Left lobe of liver (tissue), 2 donors: ENCODE results near the gene MKNK2. TPM values are rescaled to one million over a fixed set of nuclear protein-coding genes. Genes with fewer than 3 reads are reported as not detected.
A peak's percentile ranks its signal among the peaks of the same experiment; 100 is the strongest.

Source experiments
- ATAC-seq: fragments of 200-7000 bp; cut with Tn5 transposase; one replicate; pipeline ENCODE4 v1.9.1; 2020; ENCODE audit warnings: mild to moderate bottlenecking, moderate library complexity
- DNase-seq: peaks from one replicate; pipeline ENCODE4 v3.0.0-alpha.2; 2020; ENCODE audit warnings: low spot score
- total RNA-seq: library from RNA; stranded (reverse); gene quantifications from one replicate; pipeline ENCODE4 v1.2.1, GENCODE V29; 2021
- donor health status: DM: no; HTN: no; CAD: no; lungs with moderate emphysema.
- donor health status: DM: no; HTN: yes; CAD: no.

MKNK2 gene
- total RNA-seq, 1 donor from 2014 or later: 149 TPM

GRCh38 chr19:2033825-2034159 is 17.3 kb downstream of the MKNK2 start:
- ATAC-seq: no peak
- DNase-seq: no peak

DNA sequence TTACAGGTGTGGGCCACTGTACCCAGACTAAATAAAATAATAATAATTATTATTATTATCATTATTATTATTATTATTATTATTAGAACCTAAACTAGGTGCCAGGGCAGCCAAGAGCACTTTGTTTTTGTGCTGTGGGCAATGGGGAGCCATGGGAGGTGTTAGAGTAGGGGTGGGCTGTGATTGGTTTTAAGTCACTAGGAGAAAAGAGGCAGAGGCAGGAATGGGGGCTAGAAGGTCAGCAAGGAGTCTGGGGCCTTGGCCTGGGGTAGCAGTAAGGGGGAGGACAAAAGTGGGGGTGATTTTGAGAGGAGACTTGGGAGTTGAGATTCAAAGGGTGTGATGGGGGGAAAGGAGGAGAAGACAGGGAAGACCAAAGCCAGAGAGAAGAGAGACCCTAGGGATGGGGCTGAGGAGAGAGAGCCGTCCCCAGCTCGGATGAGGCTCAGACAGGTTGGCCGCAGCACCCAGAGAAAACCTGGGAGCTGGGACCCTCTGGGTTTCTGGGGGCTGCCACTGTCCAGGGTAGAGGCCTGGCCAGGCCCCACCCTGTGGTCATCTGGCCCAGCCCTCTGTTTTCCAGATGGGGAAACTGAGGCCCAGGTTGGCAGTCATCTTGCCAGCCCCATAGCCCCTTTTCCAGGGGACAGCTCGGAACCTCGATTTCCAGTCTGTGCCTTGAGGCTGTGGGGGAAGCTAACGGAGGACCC is 17.8 kb downstream of the MKNK2 start:
- no peak for DNase-seq

DNA sequence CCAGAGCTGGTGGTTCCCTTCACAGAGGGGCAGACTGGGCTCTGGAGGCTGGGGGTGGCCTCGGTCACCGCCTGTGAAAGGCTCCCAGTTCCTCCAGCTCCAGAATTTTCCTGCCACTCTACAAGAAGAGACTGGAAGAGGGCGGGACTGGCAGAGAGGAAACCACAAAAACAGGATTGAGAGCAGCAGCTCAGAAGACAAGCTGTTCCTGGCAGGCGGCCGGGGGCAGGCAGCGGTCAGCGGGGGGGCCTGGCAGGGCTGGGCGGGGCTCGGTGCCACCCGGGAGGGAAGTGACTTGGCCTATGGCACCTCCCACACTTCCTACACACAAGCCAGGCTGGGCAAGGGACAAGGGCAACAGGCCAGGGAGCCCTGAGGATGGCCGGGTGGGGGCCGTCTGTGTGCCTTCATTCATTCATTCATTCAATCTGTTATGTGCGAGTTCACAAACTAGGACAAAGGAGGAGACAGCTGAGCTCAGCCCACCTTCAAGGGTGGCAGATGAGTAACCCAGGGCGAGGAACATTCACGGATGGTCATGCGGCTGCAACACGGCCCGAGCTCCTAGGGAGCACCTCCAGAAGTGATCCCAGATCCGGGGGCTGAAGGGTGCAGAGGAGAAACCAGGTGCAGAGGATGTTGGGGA is 18.6 kb downstream of the MKNK2 start:
- DNase-seq (peak; percentile 99), ATAC-seq (peak; percentile 86)

More for the DNA sequence above, 17.8 kb downstream of the MKNK2 start:
- no peak for ATAC-seq

- ATAC-seq (peak; percentile 65), DNase-seq (no peak)
These were observed 23.7 kb downstream of the MKNK2 start for GRCh38 chr19:2027361-2027760.

DNA sequence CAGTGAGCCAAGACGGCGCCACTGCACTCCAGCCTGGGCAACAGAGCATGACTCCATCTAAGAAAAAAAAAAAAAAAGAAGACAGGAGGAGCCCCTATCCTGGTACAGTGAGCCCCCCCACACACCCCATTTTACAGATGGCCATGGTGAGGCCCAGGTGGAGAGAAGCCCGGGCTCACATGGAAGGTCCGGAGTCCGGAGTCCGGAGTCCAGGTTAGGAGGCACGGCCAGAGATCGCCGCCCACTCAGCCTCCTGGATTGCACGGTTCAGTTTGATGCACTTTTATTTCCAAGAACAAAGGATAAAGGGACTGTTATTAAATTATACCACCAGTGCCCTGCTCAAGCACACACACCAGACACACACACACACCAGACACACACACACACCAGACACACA is 24.3 kb downstream of the MKNK2 start:
- DNase-seq: peak; percentile 76
- peak; percentile 75 for ATAC-seq

DNA sequence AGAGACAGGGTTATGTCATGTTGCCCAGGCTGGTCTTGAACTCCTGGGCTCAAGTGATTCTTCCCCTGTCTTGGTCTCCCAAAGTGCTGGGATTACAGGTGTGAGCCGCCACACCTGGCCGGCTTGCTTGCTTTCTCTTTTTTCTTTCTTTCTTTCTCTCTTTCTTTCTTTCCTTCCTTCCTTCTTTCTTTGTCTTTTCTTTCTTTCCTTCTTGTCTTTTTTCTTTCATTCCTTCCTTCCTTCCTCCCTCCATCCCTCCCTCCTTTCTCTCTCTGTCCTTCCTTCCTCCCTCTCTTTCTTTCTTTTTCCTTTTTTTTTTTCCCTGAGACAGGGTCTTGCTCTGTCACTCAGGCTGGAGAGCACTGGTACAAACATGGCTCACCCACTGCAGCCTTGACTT is 28.8 kb downstream of the MKNK2 start:
- DNase-seq (no peak), ATAC-seq (no peak)

DNA sequence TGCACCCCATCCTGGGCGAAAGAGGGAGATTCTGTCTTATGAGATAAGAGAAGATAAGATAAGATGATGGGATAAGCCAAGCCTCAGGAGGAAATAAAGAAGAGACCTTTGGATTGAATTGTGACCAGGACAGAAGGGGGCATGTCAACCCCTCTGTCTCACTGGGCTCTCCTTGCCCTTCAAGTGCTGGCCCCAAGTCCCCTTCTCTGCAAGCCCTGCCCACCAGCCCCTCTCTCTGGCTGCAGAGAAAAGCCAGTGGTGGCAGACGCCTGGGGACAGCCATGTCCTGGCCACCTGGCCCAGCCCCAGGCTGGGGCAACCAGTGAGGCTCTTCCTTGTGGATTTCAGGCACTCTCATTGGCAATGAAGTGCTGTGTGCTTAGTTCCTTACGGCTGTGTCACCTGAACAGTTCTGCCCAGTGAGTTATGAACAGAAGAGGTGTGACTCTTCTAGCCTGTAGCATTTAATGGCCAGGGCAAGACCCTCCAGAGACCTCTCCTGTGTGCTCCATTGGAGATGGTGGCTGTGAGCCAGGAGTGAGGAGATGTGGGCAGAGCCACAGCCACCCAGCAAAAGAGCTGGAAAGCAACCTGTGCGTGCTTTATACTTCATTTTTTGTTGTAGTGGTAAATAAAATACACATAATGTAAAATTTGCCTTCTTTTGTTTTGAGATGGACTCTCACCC is 29.4 kb downstream of the MKNK2 start:
- DNase-seq (no peak), ATAC-seq (no peak)

- no peak for ATAC-seq
These were observed 32.3 kb downstream of the MKNK2 start for GRCh38 chr19:2018752-2019151.

DNA sequence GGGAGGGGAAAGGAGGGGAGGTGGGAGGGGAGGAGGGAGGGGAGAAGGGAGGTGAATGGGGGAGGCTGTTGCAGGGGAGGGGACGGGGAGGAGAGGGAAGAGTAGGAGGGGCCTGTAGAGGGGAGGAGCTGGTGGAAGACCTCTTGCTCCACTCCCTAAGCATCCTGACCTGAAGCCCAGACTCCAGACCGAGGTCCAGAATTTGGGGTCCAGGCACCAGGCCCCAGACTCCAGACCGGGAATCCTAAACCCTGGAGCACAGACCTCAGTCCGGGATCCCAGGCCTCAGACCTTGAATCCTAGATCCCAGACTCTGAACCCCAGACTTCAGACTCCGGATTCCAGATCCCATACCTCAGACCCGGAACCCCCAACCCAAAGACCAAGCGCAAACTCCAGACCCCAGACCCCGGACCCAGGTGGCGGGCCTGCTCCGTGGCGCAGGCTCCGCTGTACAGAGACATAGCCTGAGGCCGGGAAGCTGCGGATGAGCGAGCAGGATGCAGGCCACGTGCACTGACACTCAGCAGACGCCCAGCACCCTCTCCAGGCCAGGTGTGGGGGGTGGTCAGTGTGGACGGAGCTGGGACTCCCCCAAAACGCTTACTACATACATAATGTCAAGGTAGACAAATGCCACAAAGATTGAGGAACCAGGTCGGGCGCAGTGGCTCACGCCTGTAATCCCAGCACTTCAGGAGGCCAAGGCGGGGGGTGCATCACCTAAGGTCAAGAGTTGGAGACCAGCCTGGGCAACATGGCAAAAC is 34.8 kb downstream of the MKNK2 start:
- DNase-seq (no peak), ATAC-seq (peak; percentile 88)

More at GRCh38 chr19:2018752-2019151, 32.3 kb downstream of the MKNK2 start:
- DNase-seq: no peak

DNA sequence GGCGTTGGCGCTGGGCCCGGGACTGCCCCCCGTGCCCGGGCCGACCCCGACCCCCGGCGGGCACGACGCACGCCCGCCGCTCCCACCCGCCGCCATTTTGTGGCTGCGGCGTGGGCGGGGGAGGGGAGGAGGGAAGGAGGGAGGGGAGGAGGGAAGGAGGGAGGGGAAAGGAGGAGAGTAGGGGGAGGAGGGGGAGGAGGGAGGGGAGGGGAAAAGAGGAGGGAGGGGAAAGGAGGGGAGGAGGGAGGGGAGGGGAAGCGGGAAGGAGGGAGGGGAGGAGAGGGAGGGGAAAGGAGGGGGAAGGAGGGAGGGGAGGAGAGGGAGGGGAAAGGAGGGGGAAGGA is 35.5 kb downstream of the MKNK2 start, which contains the start of gene BTBD2:
TSS of gene BTBD2 (minus strand) at position 107 of the 343 bp plus-strand sequence. CDS start at position 96, 11 bp downstream.
- DNase-seq (no peak), ATAC-seq (peak; percentile 52)

DNA sequence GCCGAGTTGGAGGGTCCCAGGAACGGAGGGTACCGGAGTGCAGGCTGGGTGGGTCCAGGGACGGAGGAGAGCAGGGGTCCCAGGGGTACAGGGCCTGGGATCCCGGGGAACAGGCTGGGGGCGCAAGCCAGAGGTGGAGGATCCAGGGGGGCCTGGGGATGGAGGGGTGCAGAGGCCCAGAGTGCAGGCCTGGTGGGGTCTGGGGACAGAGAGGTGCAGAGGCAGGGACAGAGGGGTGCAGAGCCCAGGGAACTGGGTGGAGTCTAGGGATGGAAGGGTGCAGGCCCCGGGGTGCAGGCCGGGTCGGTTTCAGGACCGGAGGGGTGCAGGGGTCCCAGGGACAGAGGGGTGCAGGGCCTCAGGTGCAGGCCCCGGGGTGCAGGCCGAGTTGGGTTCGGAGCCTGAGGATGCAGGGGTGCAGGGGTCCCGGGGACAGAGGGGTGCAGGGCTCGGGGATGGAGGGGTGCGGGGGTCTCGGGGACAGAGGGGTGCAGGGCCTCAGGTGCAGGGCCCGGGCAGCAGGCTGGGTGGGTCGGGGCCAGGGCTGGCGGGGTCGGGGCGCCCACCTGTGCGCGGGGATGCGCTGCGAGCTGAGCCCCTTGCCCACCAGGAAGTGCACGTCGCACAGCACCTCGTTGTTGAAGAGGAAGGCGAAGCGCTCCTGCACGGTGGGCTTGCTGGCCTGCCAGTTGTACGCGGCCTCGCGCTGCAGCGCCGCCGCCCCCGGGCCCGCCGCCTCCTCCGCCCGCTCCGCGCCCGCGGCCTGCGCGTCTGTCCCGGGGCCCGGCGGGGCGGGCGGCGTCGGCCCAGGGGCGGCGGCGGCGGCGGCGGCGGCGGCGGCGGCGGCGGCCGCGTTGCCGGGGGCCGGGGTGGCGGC is 36.1 kb downstream of the MKNK2 start:
- no peak for DNase-seq

GRCh38 chr19:2014131-2014571 is 36.9 kb downstream of the MKNK2 start:
- DNase-seq (no peak), ATAC-seq (no peak)

More for the DNA sequence above, 36.1 kb downstream of the MKNK2 start:
- peak; percentile 2 for ATAC-seq

DNA sequence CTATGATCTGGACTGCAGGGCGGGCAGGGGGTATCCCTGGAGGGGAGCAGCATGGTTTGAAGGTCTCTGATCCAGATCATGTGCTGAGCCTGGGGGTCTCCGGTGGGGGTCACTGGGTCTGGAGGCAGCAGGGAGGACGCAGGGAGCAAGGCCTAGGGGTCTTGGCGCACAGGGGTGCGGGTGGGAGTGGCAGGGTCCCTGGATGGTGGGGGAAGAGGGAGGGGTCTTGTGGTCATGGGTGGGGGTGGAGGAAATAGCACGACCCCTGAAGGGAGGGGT is 37.4 kb downstream of the MKNK2 start:
- no peak for DNase-seq
- ATAC-seq: no peak

DNA sequence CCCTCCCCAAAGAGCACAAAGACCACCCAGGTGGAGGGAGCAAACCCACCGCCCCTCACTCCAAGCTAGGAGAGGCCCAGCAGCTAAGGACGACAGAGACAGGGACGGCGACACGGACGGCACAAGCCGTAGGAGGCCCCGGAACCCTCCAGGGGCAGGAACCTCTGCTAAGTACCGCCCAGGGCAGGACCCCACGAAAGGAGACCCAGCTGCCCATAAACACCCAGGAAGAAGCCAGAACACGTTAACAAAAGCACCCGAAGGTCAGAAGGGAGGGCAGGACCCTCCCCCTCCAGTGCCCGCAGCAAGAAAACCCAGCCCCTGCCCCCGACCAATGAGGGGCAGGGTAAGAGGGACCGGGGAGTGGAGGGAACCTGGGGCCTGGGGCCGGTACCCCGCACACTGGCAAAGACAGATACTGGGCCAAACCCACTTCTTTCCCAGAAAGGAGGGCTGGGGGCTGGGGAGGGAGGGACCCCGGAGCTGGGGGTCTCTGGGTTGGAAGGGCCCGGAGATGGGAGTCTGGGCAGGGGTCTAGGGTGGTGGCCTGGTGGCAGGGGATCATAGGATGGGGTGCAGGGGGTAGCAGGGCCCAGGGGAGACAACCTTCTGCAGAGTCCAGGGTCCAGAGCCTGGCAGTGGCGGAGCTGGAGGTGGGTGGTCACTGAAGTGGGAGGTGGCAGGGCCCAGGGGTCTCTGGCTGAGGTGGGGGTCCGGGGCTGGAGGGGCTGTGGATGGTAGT is 37.9 kb downstream of the MKNK2 start:
- DNase-seq: no peak

GRCh38 chr19:2011169-2011568 is 39.9 kb downstream of the MKNK2 start:
- ATAC-seq (no peak), DNase-seq (no peak)

More for the DNA sequence above, 37.9 kb downstream of the MKNK2 start:
- ATAC-seq: no peak

DNA sequence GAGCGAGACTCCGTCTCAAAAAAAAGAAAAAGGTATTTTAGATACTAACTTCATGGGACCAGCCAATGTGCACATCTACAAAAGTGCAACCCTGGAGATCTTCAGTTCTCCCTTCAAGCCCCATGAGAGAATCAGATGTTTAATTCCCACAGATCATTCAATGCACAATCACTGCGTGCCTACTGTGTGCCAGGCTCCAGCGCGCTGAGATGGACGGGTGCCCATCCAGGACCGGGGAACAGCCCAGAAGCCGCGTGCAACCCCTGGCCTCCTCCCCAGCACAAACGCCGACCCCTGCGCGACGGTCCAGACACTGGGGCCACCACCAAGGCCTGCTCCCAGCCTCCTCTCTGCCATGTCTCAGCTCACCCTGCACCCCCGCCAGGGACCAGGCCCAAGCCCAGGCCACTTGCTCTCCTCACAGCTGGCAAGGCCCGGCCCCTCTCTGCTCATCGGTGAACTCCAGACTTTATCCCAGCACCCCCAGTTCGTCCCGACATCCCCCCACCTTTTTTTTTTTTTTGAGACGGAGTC is 40.8 kb downstream of the MKNK2 start:
- ATAC-seq (no peak), DNase-seq (no peak)

DNA sequence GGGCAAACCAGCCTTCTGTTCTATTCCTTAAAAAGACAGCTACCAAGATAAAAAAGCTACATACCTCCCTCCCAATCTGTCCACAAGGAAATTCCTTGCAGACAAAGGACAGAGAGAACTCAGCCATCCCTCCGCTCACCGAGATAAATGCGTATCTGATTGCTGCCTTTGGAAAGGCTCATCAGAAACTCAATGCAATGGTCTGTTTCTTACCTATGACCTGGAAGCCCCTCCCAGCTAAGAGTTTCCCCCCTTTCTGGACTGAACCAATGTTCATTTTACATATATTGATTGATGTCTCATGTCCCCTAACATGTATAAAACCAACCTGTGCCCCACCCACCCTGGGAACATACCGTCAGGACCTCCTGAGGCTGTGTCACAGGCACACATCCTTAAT is 47.2 kb downstream of the MKNK2 start:
- no peak for ATAC-seq
- no peak for DNase-seq

GRCh38 chr19:1999856-2000515 is 51.1 kb downstream of the MKNK2 start:
- no peak for ATAC-seq
- DNase-seq: no peak
